HCT116 (cell line): Measurements from ENCODE around the gene CSNK1G2.

Experiments
- EZH2 ChIP-seq: fragments of 200-600 bp; sonication (generic); IDR thresholded peaks from 2 replicates; pipeline ENCODE4 v1.6.1; 2017; ENCODE audit warnings: antibody characterized with exemption, mixed run types
- JUND ChIP-seq: IDR thresholded peaks from 2 replicates; pipeline ENCODE4 v1.6.1; 2012
- POLR2AphosphoS5 ChIP-seq: IDR thresholded peaks from 2 replicates; pipeline ENCODE4 v1.6.1; 2011; ENCODE audit warnings: mild to moderate bottlenecking, low read depth, low read length, moderate library complexity
- SP1 ChIP-seq: IDR thresholded peaks from 2 replicates; pipeline ENCODE4 v1.6.1; 2012; ENCODE audit warnings: low read depth
- SRF ChIP-seq: IDR thresholded peaks from 2 replicates; pipeline ENCODE4 v1.6.1; 2012; ENCODE audit warnings: low read depth
- ZNF274 ChIP-seq: fragments of 200-500 bp; sonication (Bioruptor generic); IDR thresholded peaks from 2 replicates; pipeline ENCODE4 v1.6.1; 2014; ENCODE audit warnings: mild to moderate bottlenecking, low read depth, low read length, inconsistent platforms
- TF ChIP-seq, protein P1 (sequence below), 3 experiments: fragments of 200-600 bp in 1 of 3; sonication (generic) in 1 of 3; IDR thresholded peaks in 2 of 3; conservative IDR thresholded peaks in 1 of 3; 2 replicates each; pipeline ENCODE4 v1.5.1; 2012 to 2017; ENCODE audit warnings: low read depth in 2 of 3, low read length in 2 of 3, antibody characterized with exemption in 1 of 3, borderline replicate concordance in 1 of 3, control low read depth in 1 of 3, mild to moderate bottlenecking in 1 of 3, mixed read lengths in 1 of 3, mixed run types in 1 of 3, moderate library complexity in 1 of 3; ENCODE audit not compliant: insufficient read depth in 1 of 3
- TF ChIP-seq, protein P2 (sequence below): IDR thresholded peaks from 2 replicates; pipeline ENCODE4 v1.6.1; 2012; ENCODE audit warnings: low read depth

DNA sequence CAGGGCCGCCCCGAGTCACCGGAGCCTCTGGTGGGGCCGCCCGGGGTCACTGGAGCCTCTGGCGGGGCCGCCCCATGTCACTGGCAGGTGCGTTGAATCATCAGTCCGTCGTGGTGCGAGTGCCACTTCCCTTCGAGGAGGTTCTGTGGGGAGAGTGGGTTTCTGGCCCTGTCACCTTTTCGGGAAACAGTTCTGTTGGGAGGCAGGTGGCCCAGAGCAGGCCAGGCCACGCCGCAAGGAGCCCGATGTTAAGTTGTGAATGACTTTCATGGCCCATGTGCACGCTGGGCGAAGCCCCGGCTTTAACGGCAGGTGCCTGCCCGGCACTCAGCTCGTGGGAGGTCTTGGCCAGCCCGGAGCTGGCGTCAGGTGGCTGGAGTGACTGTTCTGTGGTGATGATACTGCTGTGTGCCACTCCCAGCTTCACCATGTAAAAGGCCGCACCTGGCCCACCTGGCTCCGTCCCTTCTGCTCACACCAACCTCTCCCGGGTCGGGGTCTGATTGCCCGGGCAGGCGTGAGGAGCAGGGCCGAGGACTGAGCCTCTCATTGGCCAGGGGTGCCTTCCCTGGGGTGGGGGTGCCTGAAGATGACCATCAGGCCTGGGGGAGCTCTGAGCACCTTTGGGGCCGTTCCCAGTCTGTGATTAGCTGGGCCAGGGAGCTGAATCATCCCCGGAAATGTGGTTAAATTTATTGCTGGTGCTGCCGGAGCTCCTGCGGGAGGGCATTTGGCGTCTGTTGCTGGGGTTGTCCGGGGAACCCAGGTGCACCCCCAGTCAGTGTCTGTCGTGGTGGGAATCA, 29.2 kb downstream of the CSNK1G2 start:
- no peak for TF ChIP-seq ZNF274
- TF ChIP-seq, protein P1, sequence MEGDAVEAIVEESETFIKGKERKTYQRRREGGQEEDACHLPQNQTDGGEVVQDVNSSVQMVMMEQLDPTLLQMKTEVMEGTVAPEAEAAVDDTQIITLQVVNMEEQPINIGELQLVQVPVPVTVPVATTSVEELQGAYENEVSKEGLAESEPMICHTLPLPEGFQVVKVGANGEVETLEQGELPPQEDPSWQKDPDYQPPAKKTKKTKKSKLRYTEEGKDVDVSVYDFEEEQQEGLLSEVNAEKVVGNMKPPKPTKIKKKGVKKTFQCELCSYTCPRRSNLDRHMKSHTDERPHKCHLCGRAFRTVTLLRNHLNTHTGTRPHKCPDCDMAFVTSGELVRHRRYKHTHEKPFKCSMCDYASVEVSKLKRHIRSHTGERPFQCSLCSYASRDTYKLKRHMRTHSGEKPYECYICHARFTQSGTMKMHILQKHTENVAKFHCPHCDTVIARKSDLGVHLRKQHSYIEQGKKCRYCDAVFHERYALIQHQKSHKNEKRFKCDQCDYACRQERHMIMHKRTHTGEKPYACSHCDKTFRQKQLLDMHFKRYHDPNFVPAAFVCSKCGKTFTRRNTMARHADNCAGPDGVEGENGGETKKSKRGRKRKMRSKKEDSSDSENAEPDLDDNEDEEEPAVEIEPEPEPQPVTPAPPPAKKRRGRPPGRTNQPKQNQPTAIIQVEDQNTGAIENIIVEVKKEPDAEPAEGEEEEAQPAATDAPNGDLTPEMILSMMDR (IDR thresholded peaks at IDR 0.05 in 2 of 3, conservative IDR thresholded peaks at IDR 0.05 in 1 of 3; ENCODE audit: borderline replicate concordance in 1 of 3, insufficient read depth in 1 of 3, low read depth in 2 of 3, low read length in 2 of 3) = no peak
- TF ChIP-seq EZH2 = no peak
- no peak for TF ChIP-seq JUND
- TF ChIP-seq SRF = no peak
- TF ChIP-seq, protein P2, sequence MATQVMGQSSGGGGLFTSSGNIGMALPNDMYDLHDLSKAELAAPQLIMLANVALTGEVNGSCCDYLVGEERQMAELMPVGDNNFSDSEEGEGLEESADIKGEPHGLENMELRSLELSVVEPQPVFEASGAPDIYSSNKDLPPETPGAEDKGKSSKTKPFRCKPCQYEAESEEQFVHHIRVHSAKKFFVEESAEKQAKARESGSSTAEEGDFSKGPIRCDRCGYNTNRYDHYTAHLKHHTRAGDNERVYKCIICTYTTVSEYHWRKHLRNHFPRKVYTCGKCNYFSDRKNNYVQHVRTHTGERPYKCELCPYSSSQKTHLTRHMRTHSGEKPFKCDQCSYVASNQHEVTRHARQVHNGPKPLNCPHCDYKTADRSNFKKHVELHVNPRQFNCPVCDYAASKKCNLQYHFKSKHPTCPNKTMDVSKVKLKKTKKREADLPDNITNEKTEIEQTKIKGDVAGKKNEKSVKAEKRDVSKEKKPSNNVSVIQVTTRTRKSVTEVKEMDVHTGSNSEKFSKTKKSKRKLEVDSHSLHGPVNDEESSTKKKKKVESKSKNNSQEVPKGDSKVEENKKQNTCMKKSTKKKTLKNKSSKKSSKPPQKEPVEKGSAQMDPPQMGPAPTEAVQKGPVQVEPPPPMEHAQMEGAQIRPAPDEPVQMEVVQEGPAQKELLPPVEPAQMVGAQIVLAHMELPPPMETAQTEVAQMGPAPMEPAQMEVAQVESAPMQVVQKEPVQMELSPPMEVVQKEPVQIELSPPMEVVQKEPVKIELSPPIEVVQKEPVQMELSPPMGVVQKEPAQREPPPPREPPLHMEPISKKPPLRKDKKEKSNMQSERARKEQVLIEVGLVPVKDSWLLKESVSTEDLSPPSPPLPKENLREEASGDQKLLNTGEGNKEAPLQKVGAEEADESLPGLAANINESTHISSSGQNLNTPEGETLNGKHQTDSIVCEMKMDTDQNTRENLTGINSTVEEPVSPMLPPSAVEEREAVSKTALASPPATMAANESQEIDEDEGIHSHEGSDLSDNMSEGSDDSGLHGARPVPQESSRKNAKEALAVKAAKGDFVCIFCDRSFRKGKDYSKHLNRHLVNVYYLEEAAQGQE = no peak
- TF ChIP-seq SP1 = no peak
- TF ChIP-seq POLR2AphosphoS5 = no peak
